ENCODE results near the gene ABCB9. TPM values are rescaled to one million over a fixed set of nuclear protein-coding genes. Genes with fewer than 3 reads are reported as not detected.

The ABCB9 gene
- total RNA-seq, 1 donor from 2014 or later = 4.2 TPM

- Histone ChIP-seq H3K27me3 (no peaks in the 10 kb centered on the region), H3K27ac (no peak overlapping the region), H3K36me3 (no peaks in the 10 kb centered on the region), H3K4me3 (no peak overlapping the region), H3K9me3 (no peaks in the 10 kb centered on the region), H3K4me1 (no peaks in the 10 kb centered on the region)
- no peak for DNase-seq (ENCODE audit: extremely low spot score in 2 of 2)
- TF ChIP-seq CTCF (IDR thresholded peaks at IDR 0.05) (no peak), POLR2AphosphoS5 (IDR thresholded peaks at IDR 0.05; ENCODE audit: insufficient read depth in 1 of 2, low read depth in 1 of 2) (no peak), POLR2A (IDR thresholded peaks at IDR 0.05) (no peak)
- intact Hi-C loops (cut with DNase I) = no loop called here
Measured at GRCh38 chr12:122928404-122929147, 37.7 kb downstream of the ABCB9 start.

GRCh38 chr12:122927756-122928403 is 38.4 kb downstream of the ABCB9 start:
- no peak for DNase-seq (ENCODE audit: extremely low spot score in 2 of 2)
- TF ChIP-seq CTCF (IDR thresholded peaks at IDR 0.05) (no peak), POLR2A (IDR thresholded peaks at IDR 0.05) (no peak), POLR2AphosphoS5 (IDR thresholded peaks at IDR 0.05; ENCODE audit: insufficient read depth in 1 of 2, low read depth in 1 of 2) (no peak)
- H3K27me3 ChIP-seq = no peaks in the 10 kb centered on the region
- intact Hi-C loops (cut with DNase I) = no loop called here
- H3K4me3 ChIP-seq = no peak overlapping the region
- H3K36me3 ChIP-seq = no peaks in the 10 kb centered on the region
- H3K27ac ChIP-seq = no peak overlapping the region
- no peaks in the 10 kb centered on the region for H3K4me1 ChIP-seq
- H3K9me3 ChIP-seq = no peaks in the 10 kb centered on the region

GRCh38 chr12:122921917-122922316 is 44.3 kb downstream of the ABCB9 start:
- H3K9me3 ChIP-seq = no peaks in the 10 kb centered on the region
- H3K27me3 ChIP-seq = no peaks in the 10 kb centered on the region
- intact Hi-C loops (cut with DNase I) = no loop called here
- DNase-seq (ENCODE audit: extremely low spot score in 2 of 2) = no peak
- no peak overlapping the region for H3K27ac ChIP-seq
- H3K4me3 ChIP-seq = no peak overlapping the region
- no peaks in the 10 kb centered on the region for H3K36me3 ChIP-seq
- TF ChIP-seq CTCF (IDR thresholded peaks at IDR 0.05) = no peak
- no peaks in the 10 kb centered on the region for H3K4me1 ChIP-seq

- TF ChIP-seq POLR2AphosphoS5 (IDR thresholded peaks at IDR 0.05; ENCODE audit: insufficient read depth in 1 of 2, low read depth in 1 of 2) = no peak
- TF ChIP-seq CTCF (IDR thresholded peaks at IDR 0.05) = no peak
- TF ChIP-seq POLR2A (IDR thresholded peaks at IDR 0.05) = no peak
Measured at GRCh38 chr12:122920687-122921086, 45.6 kb downstream of the ABCB9 start.

GRCh38 chr12:122918827-122919226 is 47.4 kb downstream of the ABCB9 start:
- H3K36me3 ChIP-seq = no peaks in the 10 kb centered on the region
- no peaks in the 10 kb centered on the region for H3K27me3 ChIP-seq
- no peak overlapping the region for H3K4me3 ChIP-seq
- intact Hi-C loops (cut with DNase I) = no loop called here
- no peaks in the 10 kb centered on the region for H3K4me1 ChIP-seq
- H3K27ac ChIP-seq = no peak overlapping the region
- H3K9me3 ChIP-seq = no peaks in the 10 kb centered on the region
- DNase-seq (ENCODE audit: extremely low spot score in 2 of 2) = no peak
- TF ChIP-seq POLR2A (IDR thresholded peaks at IDR 0.05) = no peak
- no peak for TF ChIP-seq CTCF (IDR thresholded peaks at IDR 0.05)
- TF ChIP-seq POLR2AphosphoS5 (IDR thresholded peaks at IDR 0.05; ENCODE audit: insufficient read depth in 1 of 2, low read depth in 1 of 2) = no peak

More at GRCh38 chr12:122920687-122921086, 45.6 kb downstream of the ABCB9 start:
- DNase-seq (ENCODE audit: extremely low spot score in 2 of 2) = no peak
- intact Hi-C loops (cut with DNase I) = no loop called here
- no peak overlapping the region for H3K4me3 ChIP-seq
- H3K27me3 ChIP-seq = no peaks in the 10 kb centered on the region
- H3K4me1 ChIP-seq = no peaks in the 10 kb centered on the region
- H3K9me3 ChIP-seq = no peaks in the 10 kb centered on the region
- H3K27ac ChIP-seq = no peak overlapping the region
- H3K36me3 ChIP-seq = no peaks in the 10 kb centered on the region
